Ascending aorta (tissue), 2 donors: ENCODE data around the gene AMIGO2. TPM values are rescaled to one million over a fixed set of nuclear protein-coding genes. Genes with fewer than 3 reads are reported as not detected.

Experiments used
- DNase-seq, 2 donors: peaks; one replicate each; pipeline ENCODE4 v3.0.0-alpha.2; 2019; ENCODE audit warnings: low spot score in 2 of 2
- H3K27ac ChIP-seq, 2 donors: fragments of 200-600 bp; sonication (generic); one replicate each; pipeline ENCODE4 v1.5.1; 2016 to 2017; ENCODE audit warnings: mild to moderate bottlenecking in 1 of 2
- H3K27me3 ChIP-seq: fragments of 200-600 bp; sonication (generic); one replicate; pipeline ENCODE4 v1.5.1; 2017
- H3K36me3 ChIP-seq, 2 donors: fragments of 200-600 bp; sonication (generic); one replicate each; pipeline ENCODE4 v1.5.1; 2016
- H3K4me1 ChIP-seq, 2 donors: fragments of 200-600 bp; sonication (generic); one replicate each; pipeline ENCODE4 v1.5.1; 2016 to 2017; ENCODE audit warnings: mild to moderate bottlenecking in 1 of 2
- H3K4me3 ChIP-seq, 2 donors: fragments of 200-600 bp; sonication (generic); one replicate each; pipeline ENCODE4 v1.5.1; 2016 to 2017; ENCODE audit warnings: mild to moderate bottlenecking in 1 of 2
- H3K9me3 ChIP-seq, 2 donors: fragments of 200-600 bp; sonication (generic); one replicate each; pipeline ENCODE4 v1.5.1; 2016
- CTCF ChIP-seq, 3 experiments: fragments of 200-600 bp in 2 of 3; fragments of 450-650 bp in 1 of 3; sonication (generic) in 2 of 3; IDR thresholded peaks; one replicate each; pipeline ENCODE4 v1.5.1; 2016 to 2019; ENCODE audit warnings: antibody characterized with exemption in 3 of 3, mild to moderate bottlenecking in 1 of 3, moderate library complexity in 1 of 3
- intact Hi-C: fragments of 100-400 bp; cut with DNase I; formaldehyde crosslinking; loops from one replicate; pipeline ENCODE4 v1.15.1; 2023
- total RNA-seq: library from RNA; depleted of rRNA; stranded (reverse); fragments of >200 nt; gene quantifications from one replicate; pipeline ENCODE4 v1.1.0, GENCODE V29; 2016

Gene AMIGO2
- total RNA-seq, 1 donor from 2014 or later: 22.7 TPM

DNA sequence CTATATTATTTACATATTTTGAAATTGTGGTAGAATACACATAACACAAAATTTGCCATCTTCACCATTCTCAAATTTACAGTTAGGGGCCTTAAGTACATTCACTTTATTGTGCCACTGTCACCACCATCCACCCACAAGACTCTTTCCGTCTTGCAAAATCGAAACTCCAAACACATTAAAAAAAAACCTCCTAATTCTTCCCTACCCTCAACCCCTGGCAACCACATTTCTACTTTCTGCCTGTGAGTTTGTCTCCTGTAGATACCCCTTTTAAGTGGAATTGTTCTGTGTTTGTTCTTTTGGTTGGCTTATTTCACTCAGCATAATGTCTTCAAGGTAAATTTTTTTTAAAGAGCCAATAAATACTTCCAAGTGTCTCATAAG is 31.6 kb upstream of the AMIGO2 start:
- H3K9me3 ChIP-seq: no peaks in the 10 kb centered on the region
- intact Hi-C loops: no loop called here

GRCh38 chr12:47110718-47111391 is 31.1 kb upstream of the AMIGO2 start:
- no peak overlapping the region for H3K27ac ChIP-seq
- intact Hi-C loops: no loop called here
- peaks cover 0 to 3% of the 10 kb centered on the region in 2 donors for H3K36me3 ChIP-seq
- no peaks in the 10 kb centered on the region for H3K27me3 ChIP-seq
- H3K4me1 ChIP-seq: peaks cover 0 to 3% of the 10 kb centered on the region in 2 donors
- TF ChIP-seq CTCF (IDR thresholded peaks at IDR 0.05): no peak
- DNase-seq: no peak
- H3K4me3 ChIP-seq: no peak overlapping the region
- no peaks in the 10 kb centered on the region for H3K9me3 ChIP-seq

More for the DNA sequence above, 31.6 kb upstream of the AMIGO2 start:
- Histone ChIP-seq H3K36me3 (peaks cover 0 to 3% of the 10 kb centered on the region in 2 donors), H3K4me3 (no peak overlapping the region), H3K27me3 (no peaks in the 10 kb centered on the region), H3K27ac (no peak overlapping the region), H3K4me1 (peaks cover 0 to 3% of the 10 kb centered on the region in 2 donors)
- no peak for TF ChIP-seq CTCF (IDR thresholded peaks at IDR 0.05)
- no peak for DNase-seq

GRCh38 chr12:47110011-47110541 is 30.3 kb upstream of the AMIGO2 start:
- Histone ChIP-seq H3K36me3 (peaks cover 0 to 3% of the 10 kb centered on the region in 2 donors), H3K9me3 (no peaks in the 10 kb centered on the region), H3K27me3 (no peaks in the 10 kb centered on the region), H3K4me3 (no peak overlapping the region), H3K27ac (no peak overlapping the region), H3K4me1 (peaks cover 0 to 3% of the 10 kb centered on the region in 2 donors)
- intact Hi-C loops: no loop called here
- TF ChIP-seq CTCF (IDR thresholded peaks at IDR 0.05): no peak
- no peak for DNase-seq

DNA sequence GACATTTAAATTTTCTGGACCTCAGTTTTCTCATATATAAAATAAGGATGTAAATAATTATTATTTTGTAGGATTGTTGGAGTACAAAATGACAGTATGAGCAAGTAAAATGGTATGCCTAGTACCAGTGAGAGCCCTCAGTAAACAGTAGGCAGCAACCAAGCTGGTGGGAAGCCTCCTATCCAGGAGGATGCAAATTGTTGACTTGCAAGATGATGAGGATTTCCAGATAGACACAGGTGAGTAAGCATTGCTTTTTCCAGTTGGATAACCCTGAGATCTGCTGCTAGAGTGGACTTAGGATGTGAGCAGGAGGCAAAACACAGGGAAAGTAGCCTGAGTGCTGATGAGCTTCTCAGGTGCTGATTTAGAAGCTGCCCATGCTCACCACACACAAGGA is 28.2 kb upstream of the AMIGO2 start:
- intact Hi-C loops: loop anchor here (10.0 kb wide), 1 partner anchor 717 kb away; no protein-coding TSS in a partner anchor

GRCh38 chr12:47107446-47107845 is 27.7 kb upstream of the AMIGO2 start:
- no peak for DNase-seq
- no peaks in the 10 kb centered on the region for H3K9me3 ChIP-seq

More for the DNA sequence above, 28.2 kb upstream of the AMIGO2 start:
- H3K27ac ChIP-seq: no peak overlapping the region
- H3K4me1 ChIP-seq: peaks cover 0 to 8% of the 10 kb centered on the region in 2 donors
- TF ChIP-seq CTCF (IDR thresholded peaks at IDR 0.05): no peak
- peaks cover 0 to 3% of the 10 kb centered on the region in 2 donors for H3K36me3 ChIP-seq
- no peak for DNase-seq
- H3K9me3 ChIP-seq: no peaks in the 10 kb centered on the region
- H3K4me3 ChIP-seq: no peak overlapping the region
- no peaks in the 10 kb centered on the region for H3K27me3 ChIP-seq

More at GRCh38 chr12:47107446-47107845, 27.7 kb upstream of the AMIGO2 start:
- H3K27ac ChIP-seq: no peak overlapping the region
- TF ChIP-seq CTCF (IDR thresholded peaks at IDR 0.05): no peak
- H3K4me3 ChIP-seq: no peak overlapping the region
- peaks cover 0 to 11% of the 10 kb centered on the region in 2 donors for H3K4me1 ChIP-seq
- peaks cover 0 to 3% of the 10 kb centered on the region in 2 donors for H3K36me3 ChIP-seq
- intact Hi-C loops: loop anchor here (10.0 kb wide), 1 partner anchor 717 kb away; no protein-coding TSS in a partner anchor
- no peaks in the 10 kb centered on the region for H3K27me3 ChIP-seq
